ENCODE measurements around the gene TOM1L2. TPM values are rescaled to one million over a fixed set of nuclear protein-coding genes. Genes with fewer than 3 reads are reported as not detected.

The TOM1L2 gene
- total and polyA plus RNA-seq, 2 donors (not counting 1 experiment from before 2014, with no cell fraction given), result 33.9 to 35.9 TPM

DNA sequence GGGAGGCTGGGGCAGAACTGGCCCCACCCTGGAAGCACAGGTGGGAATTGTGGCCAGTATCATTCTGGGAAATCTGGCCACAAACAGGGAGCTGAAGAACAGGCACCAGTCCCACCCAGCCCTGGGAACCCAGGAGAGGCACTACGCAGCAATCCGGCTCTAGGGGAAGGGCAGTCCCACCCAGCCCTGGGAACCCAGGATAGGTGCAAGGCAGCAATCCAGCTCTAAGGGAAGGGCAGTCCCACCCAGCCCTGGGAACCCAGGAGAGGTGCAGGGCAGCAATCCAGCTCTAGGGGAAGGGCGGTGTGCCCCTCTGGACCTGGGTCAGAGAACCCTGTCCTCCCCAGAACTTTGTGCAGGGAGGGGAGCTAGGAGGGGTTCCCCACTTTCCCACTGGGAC is 7.6 kb upstream of the TOM1L2 start:
- Histone ChIP-seq H3K4me2 (ENCODE audit: extremely low read depth, insufficient read depth, low read length) (no peak overlapping the region), H3K27me3 (ENCODE audit: control insufficient read depth, insufficient read depth, low read length) (no peaks in the 10 kb centered on the region), H3K36me3 (ENCODE audit: control insufficient read depth, insufficient read depth, low read length) (no peaks in the 10 kb centered on the region), H3K9ac (ENCODE audit: insufficient read depth, low read length) (no peak overlapping the region), H2AFZ (ENCODE audit: low read length) (no peak overlapping the region), H3K79me2 (ENCODE audit: control insufficient read depth, insufficient read depth, low read length) (no peaks in the 10 kb centered on the region), H3K9me3 (ENCODE audit: control insufficient read depth, insufficient read depth, low read depth, low read length) (no peaks in the 10 kb centered on the region), H4K20me1 (ENCODE audit: control insufficient read depth, extremely low read depth, insufficient read depth, low read length) (no peaks in the 10 kb centered on the region), H3K4me3 (replicated peaks in 1 of 4; ENCODE audit: control extremely low read depth in 1 of 4, insufficient read depth in 1 of 4, low read depth in 3 of 4, low read length in 4 of 4) (no peak overlapping the region), H3K27ac (ENCODE audit: insufficient read depth, low read length) (no peak overlapping the region), H3K4me1 (ENCODE audit: control insufficient read depth, extremely low read depth, insufficient read depth, low read length) (no peaks in the 10 kb centered on the region)
- no peak for DNase-seq (ENCODE audit: low read depth in 2 of 2)
- TF ChIP-seq CTCF (conservative IDR thresholded peaks at IDR 0.05 in 1 of 2, IDR thresholded peaks at IDR 0.05 in 1 of 2; ENCODE audit: low read depth in 1 of 2, low read length in 2 of 2) (no peak), EZH2 (IDR thresholded peaks at IDR 0.05; ENCODE audit: low read length, missing control alignments) (no peak)

- Histone ChIP-seq H3K27me3 (ENCODE audit: control insufficient read depth, insufficient read depth, low read length) (no peaks in the 10 kb centered on the region), H3K4me1 (ENCODE audit: control insufficient read depth, extremely low read depth, insufficient read depth, low read length) (no peaks in the 10 kb centered on the region), H3K27ac (ENCODE audit: insufficient read depth, low read length) (no peak overlapping the region), H3K9me3 (ENCODE audit: control insufficient read depth, insufficient read depth, low read depth, low read length) (no peaks in the 10 kb centered on the region), H4K20me1 (ENCODE audit: control insufficient read depth, extremely low read depth, insufficient read depth, low read length) (no peaks in the 10 kb centered on the region), H3K4me3 (replicated peaks in 1 of 4; ENCODE audit: control extremely low read depth in 1 of 4, insufficient read depth in 1 of 4, low read depth in 3 of 4, low read length in 4 of 4) (no peak overlapping the region), H3K9ac (ENCODE audit: insufficient read depth, low read length) (no peak overlapping the region), H3K4me2 (ENCODE audit: extremely low read depth, insufficient read depth, low read length) (no peak overlapping the region), H3K36me3 (ENCODE audit: control insufficient read depth, insufficient read depth, low read length) (no peaks in the 10 kb centered on the region), H2AFZ (ENCODE audit: low read length) (no peak overlapping the region), H3K79me2 (ENCODE audit: control insufficient read depth, insufficient read depth, low read length) (no peaks in the 10 kb centered on the region)
- TF ChIP-seq EZH2 (IDR thresholded peaks at IDR 0.05; ENCODE audit: low read length, missing control alignments) (no peak), CTCF (conservative IDR thresholded peaks at IDR 0.05 in 1 of 2, IDR thresholded peaks at IDR 0.05 in 1 of 2; ENCODE audit: low read depth in 1 of 2, low read length in 2 of 2) (no peak)
- no peak for DNase-seq (ENCODE audit: low read depth in 2 of 2)
Observed at GRCh38 chr17:17978481-17979424, 6.6 kb upstream of the TOM1L2 start.

DNA sequence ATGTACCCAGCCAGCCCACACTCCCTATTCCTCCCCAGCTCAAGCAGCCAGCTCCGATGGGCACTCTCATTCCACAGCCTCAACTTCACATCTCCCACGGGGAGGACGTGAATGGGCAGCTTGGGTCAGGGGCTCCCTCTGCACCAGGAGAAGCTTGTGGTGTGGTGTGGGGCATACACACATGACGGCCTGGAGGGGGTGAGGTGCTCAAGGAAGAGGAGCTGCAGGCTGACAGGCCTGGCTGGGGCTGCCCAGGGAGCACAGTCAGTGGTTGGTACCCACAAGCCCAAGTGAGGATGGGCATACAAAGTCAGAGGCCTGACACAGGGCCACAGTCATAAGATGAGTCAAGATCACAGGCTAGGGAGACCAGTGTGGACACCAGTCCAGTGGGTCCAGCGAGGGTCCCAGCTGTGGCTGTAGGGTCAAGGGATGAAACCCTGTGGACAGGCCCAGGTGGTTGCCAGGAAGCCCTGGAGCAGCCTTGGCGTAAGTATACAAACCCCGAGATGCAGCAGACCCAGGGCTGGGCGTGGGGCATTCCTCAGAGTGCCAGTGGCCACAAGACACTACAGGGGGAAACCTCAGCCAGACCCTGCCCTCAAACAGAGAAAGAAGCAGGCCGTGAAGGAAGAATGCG is 4.9 kb upstream of the TOM1L2 start:
- H3K9me3 ChIP-seq (ENCODE audit: control insufficient read depth, insufficient read depth, low read depth, low read length), result no peaks in the 10 kb centered on the region
- TF ChIP-seq CTCF (conservative IDR thresholded peaks at IDR 0.05 in 1 of 2, IDR thresholded peaks at IDR 0.05 in 1 of 2; ENCODE audit: low read depth in 1 of 2, low read length in 2 of 2) (no peak), EZH2 (IDR thresholded peaks at IDR 0.05; ENCODE audit: low read length, missing control alignments) (no peak)
- H3K27me3 ChIP-seq (ENCODE audit: control insufficient read depth, insufficient read depth, low read length), result no peaks in the 10 kb centered on the region
- H3K4me2 ChIP-seq (ENCODE audit: extremely low read depth, insufficient read depth, low read length), result no peak overlapping the region
- no peak overlapping the region for H3K9ac ChIP-seq (ENCODE audit: insufficient read depth, low read length)
- no peaks in the 10 kb centered on the region for H3K4me1 ChIP-seq (ENCODE audit: control insufficient read depth, extremely low read depth, insufficient read depth, low read length)
- H3K79me2 ChIP-seq (ENCODE audit: control insufficient read depth, insufficient read depth, low read length), result no peaks in the 10 kb centered on the region
- H3K27ac ChIP-seq (ENCODE audit: insufficient read depth, low read length), result no peak overlapping the region
- no peaks in the 10 kb centered on the region for H3K36me3 ChIP-seq (ENCODE audit: control insufficient read depth, insufficient read depth, low read length)
- no peaks in the 10 kb centered on the region for H4K20me1 ChIP-seq (ENCODE audit: control insufficient read depth, extremely low read depth, insufficient read depth, low read length)
- no peak for DNase-seq (ENCODE audit: low read depth in 2 of 2)
- no peak overlapping the region for H3K4me3 ChIP-seq (replicated peaks in 1 of 4; ENCODE audit: control extremely low read depth in 1 of 4, insufficient read depth in 1 of 4, low read depth in 3 of 4, low read length in 4 of 4)
- no peak overlapping the region for H2AFZ ChIP-seq (ENCODE audit: low read length)

Data from fibroblast of lung (primary cell).